HEK293 (cell line): ENCODE measurements around the gene ADAM23.

Experiments
- CTCF ChIP-seq: fragments of 450-650 bp; formaldehyde crosslinking; IDR thresholded peaks from 2 replicates; pipeline ENCODE4 v1.5.1; 2016; ENCODE audit warnings: missing biosample characterization, missing genetic modification characterization
- PBX3 ChIP-seq: sonication (generic); formaldehyde crosslinking; IDR thresholded peaks from 2 replicates; pipeline ENCODE4 v1.8.1; 2022; ENCODE audit warnings: mild to moderate bottlenecking, moderate library complexity, missing genetic modification reagents
- ZBTB49 ChIP-seq: fragments of 450-650 bp; formaldehyde crosslinking; IDR thresholded peaks from 2 replicates; pipeline ENCODE4 v1.5.1; 2016; ENCODE audit warnings: missing biosample characterization, missing genetic modification characterization, low read depth
- ZNF121 ChIP-seq: fragments of 450-650 bp; formaldehyde crosslinking; IDR thresholded peaks from 2 replicates; pipeline ENCODE4 v1.5.1; 2016; ENCODE audit warnings: missing biosample characterization, missing genetic modification characterization
- ZNF138 ChIP-seq: fragments of 450-650 bp; formaldehyde crosslinking; IDR thresholded peaks from 2 replicates; pipeline ENCODE4 v1.5.1; 2016; ENCODE audit warnings: missing biosample characterization, missing genetic modification characterization, borderline replicate concordance
- ZNF24 ChIP-seq: fragments of 450-650 bp; formaldehyde crosslinking; IDR thresholded peaks from 2 replicates; pipeline ENCODE4 v1.5.1; 2016; ENCODE audit warnings: missing biosample characterization, missing genetic modification characterization
- ZNF292 ChIP-seq: fragments of 450-650 bp; formaldehyde crosslinking; IDR thresholded peaks from 2 replicates; pipeline ENCODE4 v1.5.1; 2016; ENCODE audit warnings: low read depth, missing biosample characterization, missing genetic modification characterization, borderline replicate concordance
- ZNF335 ChIP-seq: fragments of 450-650 bp; formaldehyde crosslinking; conservative IDR thresholded peaks from 2 replicates; pipeline ENCODE4 v1.5.1; 2016; ENCODE audit warnings: missing biosample characterization, missing genetic modification characterization
- ZNF510 ChIP-seq: fragments of 450-650 bp; formaldehyde crosslinking; IDR thresholded peaks from 2 replicates; pipeline ENCODE4 v1.5.1; 2018; ENCODE audit warnings: mild to moderate bottlenecking, missing genetic modification characterization, missing biosample characterization; ENCODE audit not compliant: insufficient replicate concordance
- ZNF548 ChIP-seq: fragments of 450-650 bp; formaldehyde crosslinking; IDR thresholded peaks from 2 replicates; pipeline ENCODE4 v1.5.1; 2016; ENCODE audit warnings: missing biosample characterization, missing genetic modification characterization
- ZNF561 ChIP-seq: fragments of 450-650 bp; IDR thresholded peaks from 2 replicates; pipeline ENCODE4 v1.5.1; 2018; ENCODE audit warnings: missing biosample characterization, missing genetic modification characterization, borderline replicate concordance
- ZNF571 ChIP-seq: fragments of 450-650 bp; formaldehyde crosslinking; IDR thresholded peaks from 2 replicates; pipeline ENCODE4 v1.5.0; 2017; ENCODE audit warnings: missing biosample characterization, missing genetic modification characterization
- ZNF660 ChIP-seq: fragments of 450-650 bp; IDR thresholded peaks from 2 replicates; pipeline ENCODE4 v1.5.1; 2018; ENCODE audit warnings: missing biosample characterization, mild to moderate bottlenecking, missing genetic modification characterization
- ZXDB ChIP-seq: fragments of 450-650 bp; formaldehyde crosslinking; IDR thresholded peaks from 2 replicates; pipeline ENCODE4 v1.5.1; 2016; ENCODE audit warnings: missing biosample characterization, missing genetic modification characterization

- no peak for TF ChIP-seq PBX3
- no peak for TF ChIP-seq CTCF (tag by site-specific recombination)
- no peak for TF ChIP-seq ZNF24 (tag by site-specific recombination)
- TF ChIP-seq ZNF335 (tag by site-specific recombination) = no peak
- no peak for TF ChIP-seq ZNF548 (tag by site-specific recombination)
- TF ChIP-seq ZNF571 (tag by site-specific recombination) = no peak
- no peak for TF ChIP-seq ZNF121 (tag by site-specific recombination)
- no peak for TF ChIP-seq ZNF561 (tag by site-specific recombination)
- TF ChIP-seq ZNF660 = no peak
- TF ChIP-seq ZBTB49 = no peak
- no peak for TF ChIP-seq ZXDB (tag by site-specific recombination)
- TF ChIP-seq ZNF138 (tag by site-specific recombination) = no peak
- no peak for TF ChIP-seq ZNF292 (tag by site-specific recombination)
- no peak for TF ChIP-seq ZNF510
Observed at GRCh38 chr2:206477296-206477695, 34.0 kb downstream of the ADAM23 start.
